ENCODE results near the gene MYL10. TPM values are rescaled to one million over a fixed set of nuclear protein-coding genes. Genes with fewer than 3 reads are reported as not detected.
A peak's percentile ranks its signal among the peaks of the same experiment; 100 is the strongest.

The MYL10 gene
- total RNA-seq, 1 donor from 2014 or later, result not detected

GRCh38 chr7:101673951-101674350 is 44.9 kb upstream of the MYL10 start:
- H3K4me3 ChIP-seq (ENCODE audit: low read depth, low read length), result no peak overlapping the region
- no peak for DNase-seq (ENCODE audit: low read depth)

GRCh38 chr7:101673315-101673714 is 44.2 kb upstream of the MYL10 start:
- H3K4me3 ChIP-seq (ENCODE audit: low read depth, low read length), result no peak overlapping the region
- no peak for TF ChIP-seq CTCF (conservative IDR thresholded peaks at IDR 0.05; ENCODE audit: low read depth, low read length)
- DNase-seq (ENCODE audit: low read depth), result no peak

More at GRCh38 chr7:101673951-101674350, 44.9 kb upstream of the MYL10 start:
- no peak for TF ChIP-seq CTCF (conservative IDR thresholded peaks at IDR 0.05; ENCODE audit: low read depth, low read length)

- no peak for DNase-seq (ENCODE audit: low read depth)
- H3K4me3 ChIP-seq (ENCODE audit: low read depth, low read length), result no peak overlapping the region
- no peak for TF ChIP-seq CTCF (conservative IDR thresholded peaks at IDR 0.05; ENCODE audit: low read depth, low read length)
These were observed 42.6 kb upstream of the MYL10 start for GRCh38 chr7:101671371-101672356.

GRCh38 chr7:101669307-101669706 is 40.2 kb upstream of the MYL10 start:
- no peak for DNase-seq (ENCODE audit: low read depth)
- no peak overlapping the region for H3K4me3 ChIP-seq (ENCODE audit: low read depth, low read length)

GRCh38 chr7:101668726-101669125 is 39.6 kb upstream of the MYL10 start:
- TF ChIP-seq CTCF (conservative IDR thresholded peaks at IDR 0.05; ENCODE audit: low read depth, low read length), result no peak
- H3K4me3 ChIP-seq (ENCODE audit: low read depth, low read length), result no peak overlapping the region
- DNase-seq (ENCODE audit: low read depth), result no peak

More at GRCh38 chr7:101669307-101669706, 40.2 kb upstream of the MYL10 start:
- peak; percentile 58 for TF ChIP-seq CTCF (conservative IDR thresholded peaks at IDR 0.05; ENCODE audit: low read depth, low read length)

GRCh38 chr7:101667920-101668319 is 38.8 kb upstream of the MYL10 start:
- DNase-seq (ENCODE audit: low read depth), result no peak
- TF ChIP-seq CTCF (conservative IDR thresholded peaks at IDR 0.05; ENCODE audit: low read depth, low read length), result no peak

More at GRCh38 chr7:101667920-101668319, 38.8 kb upstream of the MYL10 start:
- no peak overlapping the region for H3K4me3 ChIP-seq (ENCODE audit: low read depth, low read length)
